Astrocyte of the spinal cord (primary cell): Measurements from ENCODE around the gene SART3.

Experiments
- DNase-seq: peaks from one replicate; pipeline ENCODE4 v3.0.0; 2011; ENCODE audit warnings: low read depth, low spot score
- H3K4me3 ChIP-seq: 2 replicates; pipeline ENCODE4 v1.5.1; 2011; ENCODE audit warnings: low read depth, mild to moderate bottlenecking, low read length, moderate library complexity
- in situ Hi-C: cut with HindIII; loops from 2 replicates; pipeline ENCODE4 v1.10.0; 2017; ENCODE audit warnings: low sequenced_read_pairs
- TF ChIP-seq, protein P1 (sequence below): IDR thresholded peaks from 2 replicates; pipeline ENCODE4 v1.5.1; 2012; ENCODE audit warnings: low read depth, mild to moderate bottlenecking, low read length, inconsistent platforms

SART3 gene

DNA sequence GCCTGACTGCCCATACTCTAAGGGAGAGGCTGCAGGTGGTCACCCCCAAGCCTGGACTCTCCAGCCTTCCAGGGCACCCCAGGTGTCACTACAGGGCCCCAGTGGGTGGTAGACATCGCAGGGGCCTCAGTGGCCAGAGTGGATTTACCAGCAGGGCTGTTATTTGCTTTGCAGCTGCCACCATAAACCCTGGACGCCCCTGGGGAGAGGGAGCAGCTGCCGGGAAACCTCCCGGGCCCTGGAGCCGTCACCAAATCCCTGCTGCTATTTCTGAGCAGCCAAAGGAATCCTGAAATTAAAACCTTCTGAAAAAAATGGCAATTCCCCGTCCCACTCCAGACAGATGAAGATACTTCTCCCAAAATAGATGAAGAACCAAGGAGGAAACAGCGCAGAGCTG is 23.0 kb upstream of the SART3 start:
- TF ChIP-seq, protein P1, sequence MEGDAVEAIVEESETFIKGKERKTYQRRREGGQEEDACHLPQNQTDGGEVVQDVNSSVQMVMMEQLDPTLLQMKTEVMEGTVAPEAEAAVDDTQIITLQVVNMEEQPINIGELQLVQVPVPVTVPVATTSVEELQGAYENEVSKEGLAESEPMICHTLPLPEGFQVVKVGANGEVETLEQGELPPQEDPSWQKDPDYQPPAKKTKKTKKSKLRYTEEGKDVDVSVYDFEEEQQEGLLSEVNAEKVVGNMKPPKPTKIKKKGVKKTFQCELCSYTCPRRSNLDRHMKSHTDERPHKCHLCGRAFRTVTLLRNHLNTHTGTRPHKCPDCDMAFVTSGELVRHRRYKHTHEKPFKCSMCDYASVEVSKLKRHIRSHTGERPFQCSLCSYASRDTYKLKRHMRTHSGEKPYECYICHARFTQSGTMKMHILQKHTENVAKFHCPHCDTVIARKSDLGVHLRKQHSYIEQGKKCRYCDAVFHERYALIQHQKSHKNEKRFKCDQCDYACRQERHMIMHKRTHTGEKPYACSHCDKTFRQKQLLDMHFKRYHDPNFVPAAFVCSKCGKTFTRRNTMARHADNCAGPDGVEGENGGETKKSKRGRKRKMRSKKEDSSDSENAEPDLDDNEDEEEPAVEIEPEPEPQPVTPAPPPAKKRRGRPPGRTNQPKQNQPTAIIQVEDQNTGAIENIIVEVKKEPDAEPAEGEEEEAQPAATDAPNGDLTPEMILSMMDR = no peak
- in situ Hi-C loops = no loop called here
- DNase-seq = no peak
- no peak overlapping the region for H3K4me3 ChIP-seq

DNA sequence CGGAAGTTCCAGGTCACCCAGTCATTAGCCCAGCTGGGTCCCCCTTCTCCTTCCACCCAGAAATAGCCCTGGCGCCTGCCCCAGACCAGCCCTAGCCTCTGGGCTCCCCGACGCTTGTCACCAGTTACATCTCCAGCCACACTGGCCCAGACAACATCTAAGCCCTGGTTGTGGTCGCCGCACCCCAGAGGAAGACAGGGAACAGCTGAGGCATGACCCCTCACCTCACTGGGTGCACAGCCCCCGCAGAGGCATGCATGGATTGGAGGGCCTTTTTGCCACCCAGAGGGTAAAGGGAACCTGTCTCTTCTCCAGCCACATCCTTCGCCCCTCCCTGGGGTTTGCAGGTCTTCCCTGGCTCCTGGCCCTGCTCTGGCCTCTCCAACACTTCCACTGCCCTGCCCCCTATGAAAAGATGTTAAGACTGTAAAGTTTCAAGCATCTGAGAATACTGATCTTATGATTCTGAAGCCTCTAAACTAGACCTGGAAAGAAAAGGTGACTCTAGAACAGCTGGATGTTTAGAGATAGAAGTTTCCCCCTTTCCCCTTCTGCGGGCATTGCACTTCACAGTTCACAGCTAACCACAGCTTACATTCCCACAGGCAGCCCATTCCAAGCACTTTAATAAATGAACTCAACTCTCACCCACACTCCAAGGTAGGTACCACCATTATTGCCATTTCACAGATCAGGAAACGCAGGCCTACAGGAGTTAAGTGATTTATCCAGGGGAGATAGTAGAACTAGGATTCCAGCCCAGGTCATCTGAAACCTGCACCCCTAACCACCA is 22.2 kb upstream of the SART3 start:
- in situ Hi-C loops = no loop called here
- TF ChIP-seq, protein P1 = no peak

DNA sequence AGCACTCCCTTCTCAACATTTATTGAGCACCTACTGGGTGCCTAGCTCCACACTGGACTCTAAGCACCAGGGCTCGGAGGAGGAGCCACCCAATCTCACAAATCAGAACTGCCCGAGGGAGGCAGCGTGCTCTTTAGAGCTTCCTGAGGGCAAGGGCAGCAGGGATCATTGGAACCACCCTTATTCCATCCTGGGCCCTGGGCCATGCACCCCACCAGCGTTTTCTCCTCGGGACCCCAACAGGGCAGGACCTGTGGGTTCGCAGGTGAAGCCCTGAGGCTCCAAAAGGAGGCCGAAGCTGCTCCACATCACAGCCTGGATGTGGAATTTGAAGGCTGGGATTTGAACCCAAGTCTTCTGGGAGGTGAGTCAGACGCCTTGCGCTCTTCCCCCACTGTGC is 21.5 kb upstream of the SART3 start:
- in situ Hi-C loops = no loop called here
- TF ChIP-seq, protein P1 = no peak
- H3K4me3 ChIP-seq = no peak overlapping the region
- no peak for DNase-seq

More for the DNA sequence above, 22.2 kb upstream of the SART3 start:
- DNase-seq = no peak
- no peak overlapping the region for H3K4me3 ChIP-seq

DNA sequence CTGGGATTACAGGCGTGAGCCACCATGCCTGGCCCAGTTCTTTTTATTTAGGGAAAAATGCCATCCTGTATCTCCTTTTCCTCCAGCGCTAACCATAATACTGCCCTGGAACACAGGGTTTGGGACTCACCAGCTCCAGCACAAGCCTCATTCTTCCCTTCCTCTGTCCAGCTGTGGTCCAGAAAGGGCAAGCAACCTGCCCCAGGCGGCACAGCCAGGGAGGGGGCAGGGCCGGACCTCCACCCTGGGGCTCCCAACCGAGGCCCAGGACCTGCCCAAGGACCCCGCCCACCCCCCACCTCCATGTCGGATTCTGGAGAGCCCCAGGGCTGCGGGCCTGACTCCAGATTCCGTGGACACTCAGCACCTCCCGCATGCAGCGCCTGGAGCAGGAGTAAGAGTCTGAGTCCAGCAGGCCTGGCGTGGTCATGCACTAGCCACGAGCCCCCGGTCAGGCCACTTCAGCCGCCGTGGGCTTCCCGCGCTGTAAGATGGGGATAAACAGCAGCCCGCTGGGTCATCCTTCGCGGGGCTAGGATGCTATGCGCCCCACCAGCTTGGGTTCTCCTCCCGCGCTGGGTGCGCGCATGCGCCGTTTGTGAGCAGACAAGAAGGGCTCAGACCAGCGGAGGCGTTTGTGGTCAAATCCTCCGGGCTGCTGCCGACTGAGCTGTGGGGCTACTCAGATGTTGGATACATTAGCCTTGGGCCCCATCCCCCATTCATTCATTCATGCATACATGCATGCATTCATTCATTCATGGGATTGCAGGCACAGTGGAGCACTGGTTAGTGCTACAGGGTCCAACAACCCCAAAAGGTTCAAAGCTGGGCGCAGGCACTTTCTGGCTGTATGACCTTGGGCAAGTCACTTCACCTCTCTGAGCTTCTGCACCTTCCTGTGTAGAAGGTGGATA is 20.6 kb upstream of the SART3 start:
- no peak overlapping the region for H3K4me3 ChIP-seq
- no peak for DNase-seq
- TF ChIP-seq, protein P1 = no peak
- in situ Hi-C loops = no loop called here

DNA sequence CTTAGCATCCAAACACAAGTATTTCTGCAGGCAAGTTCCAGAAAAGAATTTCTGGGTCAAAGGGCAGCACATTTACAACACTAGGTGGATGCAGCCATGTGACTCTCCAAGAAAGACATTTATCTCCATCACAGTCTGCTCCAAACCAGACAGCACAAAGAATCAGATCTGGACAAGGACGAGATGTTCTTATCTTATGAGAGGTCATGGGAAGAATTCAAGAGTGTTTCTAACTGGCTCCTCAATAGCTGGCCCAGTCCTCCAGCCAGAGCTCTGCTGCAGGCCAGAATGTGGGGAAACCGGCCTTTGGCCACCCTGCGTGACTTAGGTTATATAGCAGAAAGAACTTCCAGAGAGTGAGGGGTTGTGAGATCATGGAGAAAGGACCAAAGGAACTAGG is 19.6 kb upstream of the SART3 start:
- TF ChIP-seq, protein P1 = no peak
- no peak for DNase-seq
- in situ Hi-C loops = no loop called here
- no peak overlapping the region for H3K4me3 ChIP-seq

DNA sequence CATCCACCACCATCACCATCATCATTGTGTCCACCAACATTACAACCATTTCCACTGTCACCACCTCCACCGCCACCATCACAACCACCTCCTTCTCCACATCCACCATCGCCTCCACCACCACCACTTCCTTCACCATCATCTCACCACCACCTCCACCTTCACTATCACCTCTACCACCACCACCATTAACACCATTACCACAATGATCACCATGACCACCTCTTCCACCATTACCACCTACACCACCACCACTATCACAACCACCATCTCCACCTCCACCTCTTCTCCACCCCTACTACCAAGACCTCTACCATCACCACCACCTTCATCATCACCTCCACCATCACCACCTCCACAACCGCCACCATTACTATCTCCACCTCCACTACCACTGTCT is 17.8 kb upstream of the SART3 start:
- no peak for DNase-seq
- TF ChIP-seq, protein P1 = no peak
- H3K4me3 ChIP-seq = no peak overlapping the region
- in situ Hi-C loops = no loop called here
